Thyroid gland (tissue), 4 donors: ENCODE results near the gene NAALADL2. TPM values are rescaled to one million over a fixed set of nuclear protein-coding genes. Genes with fewer than 3 reads are reported as not detected.

Experiments used
- DNase-seq, 2 donors: peaks; one replicate each; pipeline ENCODE4 v3.0.0-alpha.2; 2019
- H3K27ac ChIP-seq, 3 donors: fragments of 200-600 bp; sonication (generic); 1 replicate in 2 of 3; 2 replicates in 1 of 3; pipeline ENCODE4 v1.5.1; 2016 to 2019; ENCODE audit warnings: mild to moderate bottlenecking in 1 of 3, moderate library complexity in 1 of 3
- H3K27me3 ChIP-seq: fragments of 200-600 bp; sonication (generic); one replicate; pipeline ENCODE4 v1.5.1; 2019
- H3K36me3 ChIP-seq, 2 donors: fragments of 200-600 bp; sonication (generic); one replicate each; pipeline ENCODE4 v1.5.1; 2016 to 2019
- H3K4me1 ChIP-seq, 2 donors: fragments of 200-600 bp; sonication (generic); one replicate each; pipeline ENCODE4 v1.5.1; 2017 to 2019
- H3K4me3 ChIP-seq, 3 donors: fragments of 200-600 bp; sonication (generic); replicated peaks in 1 of 3; 1 replicate in 2 of 3; 2 replicates in 1 of 3; pipeline ENCODE4 v1.5.1; 2016; ENCODE audit warnings: mild to moderate bottlenecking in 1 of 3
- H3K9me3 ChIP-seq: fragments of 200-600 bp; sonication (generic); one replicate; pipeline ENCODE4 v1.5.1; 2017
- CTCF ChIP-seq, 6 experiments: fragments of 200-600 bp in 3 of 6; fragments of 450-650 bp in 3 of 6; sonication (generic) in 3 of 6; IDR thresholded peaks; one replicate each; pipeline ENCODE4 v1.5.1; 2016 to 2019; ENCODE audit warnings: antibody characterized with exemption in 6 of 6, mild to moderate bottlenecking in 2 of 6, inconsistent platforms in 1 of 6, moderate library complexity in 1 of 6
- POLR2A ChIP-seq, 2 donors: fragments of 450-650 bp; IDR thresholded peaks; one replicate each; pipeline ENCODE4 v1.6.1; 2017; ENCODE audit warnings: antibody characterized with exemption in 2 of 2, mild to moderate bottlenecking in 2 of 2, moderate library complexity in 1 of 2
- WGBS, 2 donors: methylation state at CpG; one replicate each; pipeline ENCODE4 v1.1.5; 2017; 5-methylcytosine and 5-hydroxymethylcytosine counted together
- intact Hi-C: fragments of 100-400 bp; cut with DNase I; formaldehyde crosslinking; loops from one replicate; pipeline ENCODE4 v1.15.1; 2023
- total RNA-seq, 4 donors: library from RNA; depleted of rRNA; stranded (reverse); fragments of >200 nt; gene quantifications; one replicate each; pipeline ENCODE4 v1.2.3, GENCODE V29; 2016

The NAALADL2 gene
- total RNA-seq, 4 donors from 2014 or later: 7.6 to 14.7 (median 9.0) TPM

- intact Hi-C loops: no loop called here
- DNase-seq: no peak
- Histone ChIP-seq H3K27me3 (no peaks in the 10 kb centered on the region), H3K36me3 (no peaks in the 10 kb centered on the region), H3K9me3 (no peaks in the 10 kb centered on the region), H3K4me3 (no peak overlapping the region), H3K27ac (no peak overlapping the region), H3K4me1 (no peaks in the 10 kb centered on the region)
- TF ChIP-seq CTCF (IDR thresholded peaks at IDR 0.05): no peak
- no peak for TF ChIP-seq POLR2A (IDR thresholded peaks at IDR 0.05)
- 85 to 86% methylated on average over 2 of the region's 2 CpGs for WGBS, 2 donors
Observed at GRCh38 chr3:175211466-175211865, 352.3 kb downstream of the NAALADL2 start.

- no peaks in the 10 kb centered on the region for H3K36me3 ChIP-seq
- no peaks in the 10 kb centered on the region for H3K27me3 ChIP-seq
- intact Hi-C loops: no loop called here
- no peak overlapping the region for H3K27ac ChIP-seq
- DNase-seq: no peak
- H3K4me3 ChIP-seq: no peak overlapping the region
- no peaks in the 10 kb centered on the region for H3K4me1 ChIP-seq
- H3K9me3 ChIP-seq: no peaks in the 10 kb centered on the region
- 79 to 82% methylated on average over 3 of the region's 3 CpGs for WGBS, 2 donors
- TF ChIP-seq POLR2A (IDR thresholded peaks at IDR 0.05) (no peak), CTCF (IDR thresholded peaks at IDR 0.05) (no peak)
Observed at GRCh38 chr3:175212896-175213295, 353.8 kb downstream of the NAALADL2 start.

- H3K36me3 ChIP-seq: no peaks in the 10 kb centered on the region
- TF ChIP-seq CTCF (IDR thresholded peaks at IDR 0.05): no peak
- TF ChIP-seq POLR2A (IDR thresholded peaks at IDR 0.05): no peak
- no peak for DNase-seq
- no peaks in the 10 kb centered on the region for H3K9me3 ChIP-seq
- WGBS, 2 donors: 98 to 100% methylated on average over 1 of the region's 1 CpG
- intact Hi-C loops: no loop called here
- H3K27me3 ChIP-seq: no peaks in the 10 kb centered on the region
- H3K4me3 ChIP-seq: no peak overlapping the region
- no peaks in the 10 kb centered on the region for H3K4me1 ChIP-seq
- no peak overlapping the region for H3K27ac ChIP-seq
Observed at GRCh38 chr3:175214216-175214615, 355.1 kb downstream of the NAALADL2 start.

- 96 to 97% methylated on average over 1 of the region's 1 CpG for WGBS, 2 donors
- no peaks in the 10 kb centered on the region for H3K9me3 ChIP-seq
- intact Hi-C loops: no loop called here
Observed at GRCh38 chr3:175215833-175216232, 356.7 kb downstream of the NAALADL2 start.

GRCh38 chr3:175222356-175222755, 363.2 kb downstream of the NAALADL2 start:
- intact Hi-C loops: no loop called here

More at GRCh38 chr3:175215833-175216232, 356.7 kb downstream of the NAALADL2 start:
- H3K27ac ChIP-seq: no peak overlapping the region
- no peak for TF ChIP-seq CTCF (IDR thresholded peaks at IDR 0.05)
- no peaks in the 10 kb centered on the region for H3K4me1 ChIP-seq
- no peak for DNase-seq
- H3K36me3 ChIP-seq: no peaks in the 10 kb centered on the region
- H3K27me3 ChIP-seq: no peaks in the 10 kb centered on the region
- no peak overlapping the region for H3K4me3 ChIP-seq

More at GRCh38 chr3:175222356-175222755, 363.2 kb downstream of the NAALADL2 start:
- 49 to 57% methylated on average over 1 of the region's 1 CpG for WGBS, 2 donors
- Histone ChIP-seq H3K27ac (no peak overlapping the region), H3K4me1 (no peaks in the 10 kb centered on the region), H3K36me3 (no peaks in the 10 kb centered on the region), H3K9me3 (no peaks in the 10 kb centered on the region), H3K4me3 (no peak overlapping the region), H3K27me3 (no peaks in the 10 kb centered on the region)
- DNase-seq: no peak
- no peak for TF ChIP-seq POLR2A (IDR thresholded peaks at IDR 0.05)
- no peak for TF ChIP-seq CTCF (IDR thresholded peaks at IDR 0.05)
